GM21529 (cell line): ENCODE measurements around the gene SLC15A3.
"Not testable (repeated sequence)": the region's sequence is repeated elsewhere in the genome, so short reads cannot be mapped to it uniquely, and the experiment has no call there.

Experiments
- ATAC-seq: cut with Tn5 transposase; IDR thresholded peaks from one replicate; pipeline ENCODE4 v1.9.1; 2021; ENCODE audit not compliant: unreplicated experiment

SLC15A3 gene

GRCh38 chr11:60917267-60917666, 34.7 kb downstream of the SLC15A3 start:
- ATAC-seq: no peak

GRCh38 chr11:60916669-60917206, 35.2 kb downstream of the SLC15A3 start:
- ATAC-seq: no peak

- ATAC-seq: peak; percentile 49
Measured at GRCh38 chr11:60915248-60915914, 36.6 kb downstream of the SLC15A3 start.

- ATAC-seq: no peak
Measured at GRCh38 chr11:60914633-60915247, 37.2 kb downstream of the SLC15A3 start.

- ATAC-seq: peak; percentile 37
Measured at GRCh38 chr11:60913793-60914632, 38.0 kb downstream of the SLC15A3 start, which contains the start of gene TMEM109. TMEM109 (plus strand) TSS chr11:60914158; CDS start chr11:60919694, 5,536 bp downstream.

GRCh38 chr11:60912851-60913528, 39.0 kb downstream of the SLC15A3 start:
- no peak for ATAC-seq

GRCh38 chr11:60912223-60912850, 39.6 kb downstream of the SLC15A3 start:
- no peak for ATAC-seq

- ATAC-seq: no peak
Measured at GRCh38 chr11:60910711-60911380, 41.1 kb downstream of the SLC15A3 start.

- peak; percentile 35 for ATAC-seq
Measured at GRCh38 chr11:60910281-60910687, 41.7 kb downstream of the SLC15A3 start.

- not testable (repeated sequence) for ATAC-seq
Measured at GRCh38 chr11:60909680-60910280, 42.2 kb downstream of the SLC15A3 start.

- ATAC-seq: no peak
Measured at GRCh38 chr11:60908803-60909202, 43.2 kb downstream of the SLC15A3 start.

- peak; percentile 74 for ATAC-seq
Measured at GRCh38 chr11:60906132-60906972, 45.6 kb downstream of the SLC15A3 start, which contains the start of gene PRPF19. PRPF19 (minus strand) TSS chr11:60906585; CDS start chr11:60906382, 203 bp downstream.

GRCh38 chr11:60905551-60906113, 46.3 kb downstream of the SLC15A3 start:
- no peak for ATAC-seq

GRCh38 chr11:60905047-60905446, 46.9 kb downstream of the SLC15A3 start:
- no peak for ATAC-seq

- no peak for ATAC-seq
Measured at GRCh38 chr11:60902625-60903024, 49.4 kb downstream of the SLC15A3 start.

- ATAC-seq: no peak
Measured at GRCh38 chr11:60900673-60901404, 51.1 kb downstream of the SLC15A3 start.

GRCh38 chr11:60899977-60900376, 52.0 kb downstream of the SLC15A3 start:
- ATAC-seq: no peak
